Esophagus muscularis mucosa (tissue), 4 donors: ENCODE data around the gene ZNF423.

Source experiments
- EP300 ChIP-seq: sonication (generic); formaldehyde crosslinking; IDR thresholded peaks from one replicate; pipeline ENCODE4 v1.6.1; 2017; ENCODE audit warnings: antibody characterized with exemption
- POLR2AphosphoS5 ChIP-seq, 2 donors: sonication (generic); formaldehyde crosslinking; IDR thresholded peaks; one replicate each; pipeline ENCODE4 v1.6.1; 2017; ENCODE audit warnings: antibody characterized with exemption in 2 of 2
- TF ChIP-seq, protein P1 (sequence below), 3 experiments: fragments of 200-600 bp in 2 of 3; fragments of 450-650 bp in 1 of 3; sonication (generic) in 2 of 3; IDR thresholded peaks; one replicate each; pipeline ENCODE4 v1.5.1; 2017 to 2019; ENCODE audit warnings: antibody characterized with exemption in 3 of 3, mild to moderate bottlenecking in 2 of 3, moderate library complexity in 1 of 3

DNA sequence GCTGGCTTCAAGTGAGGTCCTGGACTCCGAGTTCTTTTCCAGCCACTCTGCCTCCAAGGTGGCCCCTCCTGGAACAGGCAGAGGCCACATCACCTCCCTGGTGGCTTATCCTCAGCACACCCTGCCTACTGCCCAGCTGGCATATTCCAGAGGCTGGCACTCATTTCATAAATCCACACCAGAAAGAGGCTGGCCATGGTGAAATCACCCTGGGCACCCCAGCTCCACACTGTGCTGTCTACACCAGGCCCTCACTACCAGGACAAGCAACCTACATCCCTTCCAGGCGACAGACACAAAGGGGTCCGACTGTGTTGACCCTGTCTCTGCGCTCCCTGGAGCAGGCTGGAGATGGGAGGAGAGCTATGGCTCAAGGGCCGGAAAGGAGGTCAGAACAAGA is 382.1 kb downstream of the ZNF423 start:
- TF ChIP-seq, protein P1, sequence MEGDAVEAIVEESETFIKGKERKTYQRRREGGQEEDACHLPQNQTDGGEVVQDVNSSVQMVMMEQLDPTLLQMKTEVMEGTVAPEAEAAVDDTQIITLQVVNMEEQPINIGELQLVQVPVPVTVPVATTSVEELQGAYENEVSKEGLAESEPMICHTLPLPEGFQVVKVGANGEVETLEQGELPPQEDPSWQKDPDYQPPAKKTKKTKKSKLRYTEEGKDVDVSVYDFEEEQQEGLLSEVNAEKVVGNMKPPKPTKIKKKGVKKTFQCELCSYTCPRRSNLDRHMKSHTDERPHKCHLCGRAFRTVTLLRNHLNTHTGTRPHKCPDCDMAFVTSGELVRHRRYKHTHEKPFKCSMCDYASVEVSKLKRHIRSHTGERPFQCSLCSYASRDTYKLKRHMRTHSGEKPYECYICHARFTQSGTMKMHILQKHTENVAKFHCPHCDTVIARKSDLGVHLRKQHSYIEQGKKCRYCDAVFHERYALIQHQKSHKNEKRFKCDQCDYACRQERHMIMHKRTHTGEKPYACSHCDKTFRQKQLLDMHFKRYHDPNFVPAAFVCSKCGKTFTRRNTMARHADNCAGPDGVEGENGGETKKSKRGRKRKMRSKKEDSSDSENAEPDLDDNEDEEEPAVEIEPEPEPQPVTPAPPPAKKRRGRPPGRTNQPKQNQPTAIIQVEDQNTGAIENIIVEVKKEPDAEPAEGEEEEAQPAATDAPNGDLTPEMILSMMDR (IDR thresholded peaks at IDR 0.05) = no peak
- no peak for TF ChIP-seq POLR2AphosphoS5 (IDR thresholded peaks at IDR 0.05)
- TF ChIP-seq EP300 = no peak
